HG02763 (cell line): ENCODE results near the gene GMPPA.

Source experiments
- ATAC-seq: cut with Tn5 transposase; IDR thresholded peaks from one replicate; pipeline ENCODE4 v1.9.1; 2021; ENCODE audit warnings: mild to moderate bottlenecking, moderate library complexity; ENCODE audit not compliant: unreplicated experiment

GMPPA gene

GRCh38 chr2:219467736-219468075 is 31.0 kb upstream of the GMPPA start:
- ATAC-seq: no peak

- no peak for ATAC-seq
Measured at GRCh38 chr2:219468410-219469185, 30.1 kb upstream of the GMPPA start.

- ATAC-seq: no peak
Measured at GRCh38 chr2:219469186-219469724, 29.4 kb upstream of the GMPPA start.

- ATAC-seq: no peak
Measured at GRCh38 chr2:219470429-219470828, 28.3 kb upstream of the GMPPA start.

- ATAC-seq: no peak
Measured at GRCh38 chr2:219471476-219472371, 27.0 kb upstream of the GMPPA start.

- ATAC-seq: no peak
Measured at GRCh38 chr2:219472629-219473187, 26.0 kb upstream of the GMPPA start.

GRCh38 chr2:219473511-219473910 is 25.2 kb upstream of the GMPPA start:
- ATAC-seq: no peak

GRCh38 chr2:219474285-219475060 is 24.2 kb upstream of the GMPPA start:
- no peak for ATAC-seq

- no peak for ATAC-seq
Measured at GRCh38 chr2:219475278-219475677, 23.4 kb upstream of the GMPPA start.

GRCh38 chr2:219475697-219476651 is 22.7 kb upstream of the GMPPA start:
- ATAC-seq: no peak

- no peak for ATAC-seq
Measured at GRCh38 chr2:219476652-219477151, 22.0 kb upstream of the GMPPA start.

- ATAC-seq: no peak
Measured at GRCh38 chr2:219477179-219477578, 21.5 kb upstream of the GMPPA start.

GRCh38 chr2:219477815-219478214 is 20.9 kb upstream of the GMPPA start:
- ATAC-seq: no peak

- ATAC-seq: no peak
Measured at GRCh38 chr2:219478916-219479315, 19.8 kb upstream of the GMPPA start.

GRCh38 chr2:219480004-219480403 is 18.7 kb upstream of the GMPPA start:
- ATAC-seq: no peak

GRCh38 chr2:219482674-219483405 is 15.9 kb upstream of the GMPPA start:
- ATAC-seq: no peak

- ATAC-seq: no peak
Measured at GRCh38 chr2:219483451-219484342, 15.0 kb upstream of the GMPPA start.
